GM23248 (cell line): Measurements from ENCODE around the gene KDM4B.

ENCODE experiments used
- EZH2 ChIP-seq: fragments of 200-600 bp; sonication (generic); IDR thresholded peaks from 2 replicates; pipeline ENCODE4 v1.6.1; 2018; ENCODE audit warnings: antibody characterized with exemption, mild to moderate bottlenecking; ENCODE audit not compliant: insufficient read depth, poor library complexity, severe bottlenecking
- EZH2phosphoT487 ChIP-seq: fragments of 200-600 bp; sonication (generic); IDR thresholded peaks from 2 replicates; pipeline ENCODE4 v1.6.1; 2018; ENCODE audit warnings: antibody characterized with exemption, moderate library complexity, mild to moderate bottlenecking, low read depth; ENCODE audit not compliant: insufficient read depth

DNA sequence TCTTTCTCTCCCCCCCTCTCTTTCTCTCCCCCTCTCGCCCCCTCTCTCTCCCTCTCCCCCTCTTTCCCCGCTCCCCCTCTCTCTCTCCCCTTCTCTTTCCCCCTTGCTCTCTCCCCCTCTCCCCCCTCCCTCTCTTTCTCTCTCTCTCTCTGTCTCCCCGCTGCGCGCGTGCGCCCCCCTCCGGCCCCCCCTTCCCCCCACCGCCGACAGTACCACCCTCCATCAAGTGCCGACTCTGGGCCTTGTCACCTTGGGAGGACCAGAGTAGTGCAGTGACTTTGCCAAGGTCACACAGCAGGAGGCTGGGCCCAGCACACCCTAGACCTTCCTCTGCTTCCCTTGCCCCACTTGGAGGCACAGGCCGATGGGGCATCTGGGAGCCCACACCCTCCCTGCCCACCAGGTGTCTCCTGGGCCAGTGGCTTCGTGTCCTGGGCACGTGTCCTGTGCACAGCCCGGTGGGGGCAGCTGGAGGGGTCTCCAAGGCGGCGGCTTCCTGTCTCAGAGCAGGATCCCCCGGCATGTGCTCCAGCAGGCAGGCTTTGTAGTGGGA lies 121.6 kb downstream of the KDM4B start:
- TF ChIP-seq EZH2phosphoT487 (no peak), EZH2 (no peak)
